K562 (cell line): ENCODE results near the gene EGR1. TPM values are rescaled to one million over a fixed set of nuclear protein-coding genes. Genes with fewer than 3 reads are reported as not detected.

Experiments used
- ATAC-seq: fragments of 200-7000 bp; cut with Tn5 transposase; 3 replicates; pipeline ENCODE4 v1.9.1; 2020; ENCODE audit warnings: moderate library complexity
- BruUV-seq: library from RNA; stranded (reverse); fragments of 400-500 nt; replicated peaks from 2 replicates; lab custom pipeline; 2021; lab: Mats Ljungman, UMichigan
- CTCF ChIA-PET: fragments of 300-600 bp; formaldehyde crosslinking; extraction: SDS; loops from one replicate; lab custom pipeline; 2021; ENCODE audit warnings: low intra/inter-chr PET ratio; lab: Yijun Ruan, JAX
- POLR2A ChIA-PET: fragments of 300-600, 350-650 bp; sonication (Branson Sonifier 250); formaldehyde crosslinking; extraction: SDS; loops from one replicate; lab custom pipeline; 2021; ENCODE audit warnings: antibody characterized with exemption, inconsistent platforms; lab: Yijun Ruan, JAX
- DNase-seq, 4 experiments: peaks; one replicate each; pipeline versions ENCODE4 v3.0.0 to v3.0.0-alpha.2; 2011 to 2018; ENCODE audit warnings: low spot score in 3 of 4, mixed read lengths in 3 of 4; ENCODE audit errors: extremely low read depth in 1 of 4
- FAIRE-seq: peaks from 2 replicates; lab custom pipeline; 2011; peaks lifted over from hg19 to GRCh38; lab: Jason Lieb, UNC
- H2AFZ ChIP-seq: 2 replicates; pipeline ENCODE4 v1.6.0; 2011; ENCODE audit warnings: low read depth, low read length, control low read depth, inconsistent platforms
- H3K27ac ChIP-seq: fragments of 200-600 bp; 3 replicates; pipeline ENCODE4 v1.8.0; 2011; ENCODE audit warnings: low read depth, mild to moderate bottlenecking, control low read depth, inconsistent platforms, low read length, moderate library complexity, mixed read lengths; ENCODE audit errors: extremely low read depth
- H3K27me3 ChIP-seq, 2 experiments: fragments of 300-600 bp in 1 of 2; 2 replicates in 1 of 2; 3 replicates in 1 of 2; pipeline versions ENCODE4 v1.6.0 to v1.8.0; 2011; ENCODE audit warnings: inconsistent platforms in 2 of 2, low read length in 2 of 2, mild to moderate bottlenecking in 1 of 2, mixed read lengths in 1 of 2, moderate library complexity in 1 of 2; ENCODE audit not compliant: control insufficient read depth in 2 of 2, insufficient read depth in 2 of 2
- H3K36me3 ChIP-seq: fragments of 300-600 bp; 3 replicates; pipeline ENCODE4 v1.8.0; 2011; ENCODE audit warnings: mild to moderate bottlenecking, low read length, inconsistent platforms; ENCODE audit not compliant: control insufficient read depth, insufficient read depth
- H3K4me1 ChIP-seq, 2 experiments: fragments of 200-600 bp in 1 of 2; replicated peaks in 1 of 2; 2 replicates in 1 of 2; 3 replicates in 1 of 2; pipeline versions ENCODE4 v1.5.1 to v1.8.0; 2011; ENCODE audit warnings: inconsistent platforms in 2 of 2, low read length in 2 of 2, mild to moderate bottlenecking in 1 of 2, mixed read lengths in 1 of 2, moderate library complexity in 1 of 2; ENCODE audit not compliant: control insufficient read depth in 2 of 2, insufficient read depth in 2 of 2
- H3K4me2 ChIP-seq: 2 replicates; pipeline ENCODE4 v1.6.1; 2011; ENCODE audit warnings: low read length, control low read depth, inconsistent platforms, mixed read lengths; ENCODE audit not compliant: insufficient read depth
- H3K4me3 ChIP-seq: fragments of 200-600 bp; sonication (generic), shearing (Covaris generic); 2 replicates; pipeline ENCODE4 v1.5.1; 2016; ENCODE audit warnings: control low read depth, inconsistent platforms
- H3K79me2 ChIP-seq: fragments of 200-600 bp; 3 replicates; pipeline ENCODE4 v1.8.0; 2011; ENCODE audit warnings: low read length, inconsistent platforms; ENCODE audit not compliant: control insufficient read depth, insufficient read depth
- H3K9ac ChIP-seq, 2 experiments: 2 replicates each; pipeline versions ENCODE4 v1.6.0 to v1.6.1; 2011; ENCODE audit warnings: low read depth in 2 of 2, low read length in 2 of 2, control low read depth in 1 of 2, inconsistent platforms in 1 of 2, mild to moderate bottlenecking in 1 of 2, mixed read lengths in 1 of 2; ENCODE audit not compliant: insufficient read depth in 1 of 2
- H3K9me1 ChIP-seq: one replicate; pipeline ENCODE4 v1.6.0; 2011; ENCODE audit warnings: inconsistent platforms, mild to moderate bottlenecking, low read length, moderate library complexity; ENCODE audit not compliant: control insufficient read depth, insufficient read depth
- H3K9me3 ChIP-seq: replicated peaks from 2 replicates; pipeline ENCODE4 v1.5.1; 2011; ENCODE audit warnings: low read depth, low read length, inconsistent platforms; ENCODE audit not compliant: control insufficient read depth, insufficient read depth
- H4K20me1 ChIP-seq: replicated peaks from 2 replicates; pipeline ENCODE4 v1.6.1; 2011; ENCODE audit warnings: low read length, inconsistent platforms, mixed read lengths; ENCODE audit not compliant: control insufficient read depth, insufficient read depth
- CAMTA2 ChIP-seq: fragments of 250-450 bp; sonication (Bioruptor Pico); conservative IDR thresholded peaks from 2 replicates; pipeline ENCODE4 v1.5.1; 2022
- HCFC1 ChIP-seq: IDR thresholded peaks from 2 replicates; pipeline ENCODE4 v1.6.1; 2012; ENCODE audit warnings: low read depth, low read length, improper control_type of control experiment
- U2AF2 ChIP-seq: fragments of 200-400 bp; formaldehyde crosslinking; optimal IDR thresholded peaks from 2 replicates; pipeline ENCODE3; 2017; ENCODE audit warnings: low read depth, mild to moderate bottlenecking, low read length
- ZBTB8A ChIP-seq: fragments of 450-650 bp; IDR thresholded peaks from 2 replicates; pipeline ENCODE4 v1.6.1; 2018; ENCODE audit warnings: mild to moderate bottlenecking, moderate library complexity; ENCODE audit not compliant: partially characterized antibody
- WGBS: fragments of 100-300 bp; shearing (Covaris generic); methylation state at CpG from one replicate; pipeline ENCODE4 v1.1.6; 2016; ENCODE audit warnings: low coverage, mixed read lengths; ENCODE audit not compliant: insufficient coverage; ENCODE audit errors: missing lambda C conversion rate; 5-methylcytosine and 5-hydroxymethylcytosine counted together
- in situ Hi-C: fragments of 300-500 bp; cut with MboI; formaldehyde crosslinking; loops from 4 replicates; pipeline ENCODE4 v1.15.0; 2018; ENCODE audit warnings: inconsistent platforms, mixed read lengths
- intact Hi-C: fragments of 100-400 bp; cut with micrococcal nuclease; formaldehyde crosslinking; loops from 2 replicates; pipeline ENCODE4 v1.14.2; 2022
- polyA plus RNA-seq, 8 experiments: library from polyadenylated mRNA; depleted of rRNA in 4 of 8; stranded (reverse) in 5 of 8; unstranded in 3 of 8; fragments of >200 nt; fragmentation: Nextera tagmentation in 2 of 8; fragmentation: Illumina TruSeq in 1 of 8; extraction: Ambion mirVana in 2 of 8; extraction: Trizol in 1 of 8; gene quantifications; 2 replicates each; pipeline versions ENCODE4 v1.2.1 to v1.2.3, GENCODE V29; 2011 to 2014; ENCODE audit warnings: inconsistent platforms in 1 of 8, missing spikeins in 1 of 8
- total RNA-seq, 7 experiments: library from RNA; depleted of rRNA in 6 of 7; stranded (reverse); fragments of >200 nt in 6 of 7; fragmentation: Illumina TruSeq in 2 of 7; extraction: Trizol in 2 of 7; gene quantifications; 2 replicates each; pipeline versions ENCODE4 v1.2.1 to v1.2.3, GENCODE V29; 2011 to 2021; ENCODE audit warnings: low replicate concordance in 1 of 7
- TF ChIP-seq, protein P1 (sequence below): sonication (generic); formaldehyde crosslinking; IDR thresholded peaks from 2 replicates; pipeline ENCODE4 v1.8.0; 2022; ENCODE audit warnings: mild to moderate bottlenecking, missing genetic modification reagents

EGR1 gene
- total and polyA plus RNA-seq, 9 of the 15 experiments (the other 6 are each of a cell fraction or from before 2014, with no cell fraction given): 1.3 to 132 (median 21.5) TPM

DNA sequence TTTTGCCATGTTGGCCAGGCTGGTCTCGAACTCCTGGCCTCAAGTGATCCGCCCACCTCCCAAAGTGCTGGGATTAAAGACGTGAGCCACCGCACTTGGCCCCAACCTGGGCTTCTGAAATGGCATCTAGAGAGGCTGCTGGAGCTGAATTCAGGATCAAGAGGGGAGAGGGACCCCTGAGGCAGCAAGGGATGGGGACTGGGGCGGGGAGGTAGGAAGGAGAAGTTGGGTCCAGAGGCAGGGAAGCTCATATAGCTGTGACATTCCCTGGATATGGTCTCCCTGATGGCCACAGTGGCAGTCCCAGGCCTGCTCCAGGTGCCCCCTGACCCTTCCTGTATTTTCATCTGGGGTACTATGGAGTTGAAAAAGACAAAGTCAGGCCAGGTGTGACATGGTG is 14.3 kb upstream of the EGR1 start:
- H3K9me3 ChIP-seq: no peaks in the 10 kb centered on the region
- no peak overlapping the region for H3K4me2 ChIP-seq
- H2AFZ ChIP-seq: no peak overlapping the region
- H4K20me1 ChIP-seq: no peaks in the 10 kb centered on the region
- no peaks in the 10 kb centered on the region for H3K27me3 ChIP-seq
- no peak overlapping the region for H3K9ac ChIP-seq
- H3K4me1 ChIP-seq: peaks cover 6 to 34% of the 10 kb centered on the region in 2 experiments; a peak in 4 of 5 replicates
- in situ Hi-C loops: no loop called here
- 62% methylated on average over 4 of the region's 5 CpGs for WGBS
- BruUV-seq: no TSS peak
- intact Hi-C loops: loop anchor here (1.0 to 10.0 kb wide), 3 partner anchors 52 to 184 kb away; no protein-coding TSS in a partner anchor
- H3K4me3 ChIP-seq: no peak overlapping the region
- DNase-seq: no peak
- no peak overlapping the region for H3K27ac ChIP-seq
- H3K9me1 ChIP-seq: no peaks in the 10 kb centered on the region
- TF ChIP-seq HCFC1 (no peak), CAMTA2 (CRISPR knock-in tag) (no peak), U2AF2 (no peak), ZBTB8A (no peak)
- TF ChIP-seq, protein P1, sequence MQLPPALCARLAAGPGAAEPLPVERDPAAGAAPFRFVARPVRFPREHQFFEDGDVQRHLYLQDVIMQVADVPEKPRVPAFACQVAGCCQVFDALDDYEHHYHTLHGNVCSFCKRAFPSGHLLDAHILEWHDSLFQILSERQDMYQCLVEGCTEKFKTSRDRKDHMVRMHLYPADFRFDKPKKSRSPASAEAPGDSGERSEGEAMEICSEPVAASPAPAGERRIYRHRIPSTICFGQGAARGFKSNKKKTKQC (CRISPR knock-in tag): no peak
- ChIA-PET POLR2A (interaction anchor here (0.8 to 1.8 kb wide), 3 partner anchors 14 to 95 kb away, joined by 3 to 7 read pairs (median 5); partner anchors contain the start of genes EGR1 and ETF1), CTCF (interaction anchor here (3.3 kb wide), 1 partner anchor 53 kb away, joined by 26 read pairs; no protein-coding TSS in a partner anchor)
- no peak for ATAC-seq
- no peaks in the 10 kb centered on the region for H3K36me3 ChIP-seq
- no peaks in the 10 kb centered on the region for H3K79me2 ChIP-seq
- no peak for FAIRE-seq
